CD4-positive, alpha-beta T cell (primary cell): ENCODE results near the gene ZNF700. TPM values are rescaled to one million over a fixed set of nuclear protein-coding genes. Genes with fewer than 3 reads are reported as not detected.

ENCODE experiments used
- ATAC-seq: fragments of 200-7000 bp; cut with Tn5 transposase; one replicate; pipeline ENCODE4 v1.10.0; 2022; ENCODE audit warnings: mild to moderate bottlenecking; ENCODE audit not compliant: poor library complexity
- CTCF ChIA-PET: fragments of 350-600 bp; sonication (Branson Sonifier 250); formaldehyde crosslinking; loops from one replicate; lab custom pipeline; 2021; ENCODE audit warnings: antibody characterized with exemption, inconsistent platforms; lab: Charles Lee
- POLR2A ChIA-PET: fragments of 350-600 bp; sonication (Branson Sonifier 250); formaldehyde crosslinking; loops from one replicate; lab custom pipeline; 2021; ENCODE audit warnings: antibody characterized with exemption, inconsistent platforms; lab: Charles Lee
- DNase-seq, 14 experiments: peaks; one replicate each; pipeline ENCODE4 v3.0.0-alpha.2; 2013 to 2020; ENCODE audit warnings: mixed read lengths in 2 of 14
- H3K27ac ChIP-seq, 2 donors: one replicate each; pipeline versions ENCODE4 v1.5.1 to v1.7.0; 2013; ENCODE audit warnings: low read length in 2 of 2, low read depth in 1 of 2, mild to moderate bottlenecking in 1 of 2
- H3K27me3 ChIP-seq, 2 experiments: 1 replicate in 1 of 2; 2 replicates in 1 of 2; pipeline versions ENCODE4 v1.6.1 to v1.7.0; 2013; ENCODE audit warnings: low read length in 2 of 2, control low read depth in 1 of 2, mild to moderate bottlenecking in 1 of 2, moderate library complexity in 1 of 2; ENCODE audit not compliant: insufficient read depth in 2 of 2, control insufficient read depth in 1 of 2
- H3K36me3 ChIP-seq: one replicate; pipeline ENCODE4 v1.6.1; 2013; ENCODE audit warnings: low read length, control low read depth; ENCODE audit not compliant: insufficient read depth
- H3K4me1 ChIP-seq: one replicate; pipeline ENCODE4 v1.6.1; 2013; ENCODE audit warnings: low read length, control low read depth; ENCODE audit not compliant: insufficient read depth
- H3K4me3 ChIP-seq: one replicate; pipeline ENCODE4 v1.5.1; 2013; ENCODE audit warnings: mild to moderate bottlenecking, low read length, moderate library complexity
- H3K9me3 ChIP-seq, 2 experiments: 1 replicate in 1 of 2; 2 replicates in 1 of 2; pipeline versions ENCODE4 v1.6.1 to v1.7.0; 2013; ENCODE audit warnings: low read length in 2 of 2, mild to moderate bottlenecking in 2 of 2, control low read depth in 1 of 2, moderate library complexity in 1 of 2; ENCODE audit not compliant: control insufficient read depth in 1 of 2, insufficient read depth in 1 of 2
- H3K27ac Mint-ChIP-seq: one replicate; pipeline ENCODE4 v1.8.0; 2020; ENCODE audit warnings: mixed read lengths
- H3K27me3 Mint-ChIP-seq: one replicate; pipeline ENCODE4 v1.8.0; 2021; ENCODE audit warnings: mixed read lengths
- H3K36me3 Mint-ChIP-seq: one replicate; pipeline ENCODE4 v1.8.0; 2021; ENCODE audit warnings: low read depth, mixed read lengths
- H3K4me1 Mint-ChIP-seq: one replicate; pipeline ENCODE4 v1.8.0; 2021; ENCODE audit warnings: low read depth, mixed read lengths
- H3K4me3 Mint-ChIP-seq: one replicate; pipeline ENCODE4 v1.8.0; 2020; ENCODE audit warnings: mild to moderate bottlenecking, mixed read lengths
- H3K9me3 Mint-ChIP-seq: one replicate; pipeline ENCODE4 v1.8.0; 2020; ENCODE audit warnings: mixed read lengths
- intact Hi-C, 2 experiments: fragments of 100-400 bp; cut with DNase I in 1 of 2; cut with micrococcal nuclease in 1 of 2; formaldehyde crosslinking; loops; one replicate each; pipeline versions ENCODE4 v1.15.1 to v1.9.0; 2023 to 2025; cut with DNase I, micrococcal nuclease
- total RNA-seq, 174 experiments: library from RNA in 2 of 174; stranded (reverse) in 2 of 174; gene quantifications; one replicate each; pipeline ENCODE4 v1.2.3 and lab custom pipeline; 2021 to 2026
- TF ChIP-seq, protein P1 (sequence below): fragments of 200-600 bp; IDR thresholded peaks from one replicate; pipeline ENCODE4 v1.8.0; 2022; ENCODE audit warnings: antibody characterized with exemption, mild to moderate bottlenecking

The ZNF700 gene
- total RNA-seq, 2 experiments from 2014 or later: 13.2 to 14.5 TPM

DNA sequence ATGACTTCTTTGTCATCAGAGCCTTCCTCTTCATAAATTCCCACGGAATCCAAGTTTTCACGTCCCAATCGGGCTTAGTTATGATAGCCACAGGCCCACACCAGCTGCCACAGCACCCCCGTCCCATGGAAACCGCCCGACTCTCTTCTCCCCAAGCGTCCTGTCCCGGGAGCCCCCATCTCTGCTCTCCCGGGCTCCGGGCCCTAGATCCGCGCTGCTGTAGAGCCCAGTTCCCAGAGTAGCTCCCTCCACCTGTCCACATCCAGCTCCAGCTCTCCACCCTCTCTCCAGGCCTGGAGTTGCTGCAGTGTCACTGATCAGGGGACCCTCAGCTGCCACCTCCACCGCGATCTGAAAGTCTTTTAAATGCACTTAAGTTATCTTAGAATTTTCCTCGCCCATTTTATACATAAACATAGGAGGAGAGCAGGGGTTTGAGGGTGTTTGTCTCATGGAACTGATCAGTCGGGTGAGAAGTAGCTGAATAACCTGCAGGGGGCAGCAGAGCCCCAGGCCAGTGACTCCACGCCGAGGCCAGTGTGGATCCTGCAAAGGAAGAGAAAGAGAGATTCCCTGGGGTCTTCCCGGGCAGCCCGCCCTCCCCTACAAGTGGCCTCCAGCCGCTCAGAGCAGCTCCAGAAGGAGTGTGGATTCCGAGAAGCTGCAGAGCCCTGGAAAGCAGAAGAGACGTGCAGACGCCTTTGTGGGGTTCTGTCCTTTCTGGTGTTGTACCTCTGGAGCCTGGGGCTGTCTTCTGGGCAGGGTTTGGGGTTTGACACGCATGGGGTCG lies 38.9 kb downstream of the ZNF700 start:
- Mint-ChIP-seq H3K4me3 (peak overlapping the region; percentile 95), H3K9me3 (no peaks in the 10 kb centered on the region)

GRCh38 chr19:11964496-11964857 lies 39.6 kb downstream of the ZNF700 start:
- H3K27me3 ChIP-seq: no peaks in the 10 kb centered on the region
- Mint-ChIP-seq H3K9me3 (no peaks in the 10 kb centered on the region), H3K4me3 (peak overlapping the region; percentile 95), H3K27ac (peak overlapping the region; percentile 88), H3K36me3 (peaks cover 19% of the 10 kb centered on the region), H3K4me1 (peaks cover 27% of the 10 kb centered on the region), H3K27me3 (no peaks in the 10 kb centered on the region)
- H3K4me1 ChIP-seq: peaks cover 28% of the 10 kb centered on the region
- H3K36me3 ChIP-seq: no peaks in the 10 kb centered on the region
- TF ChIP-seq, protein P1, sequence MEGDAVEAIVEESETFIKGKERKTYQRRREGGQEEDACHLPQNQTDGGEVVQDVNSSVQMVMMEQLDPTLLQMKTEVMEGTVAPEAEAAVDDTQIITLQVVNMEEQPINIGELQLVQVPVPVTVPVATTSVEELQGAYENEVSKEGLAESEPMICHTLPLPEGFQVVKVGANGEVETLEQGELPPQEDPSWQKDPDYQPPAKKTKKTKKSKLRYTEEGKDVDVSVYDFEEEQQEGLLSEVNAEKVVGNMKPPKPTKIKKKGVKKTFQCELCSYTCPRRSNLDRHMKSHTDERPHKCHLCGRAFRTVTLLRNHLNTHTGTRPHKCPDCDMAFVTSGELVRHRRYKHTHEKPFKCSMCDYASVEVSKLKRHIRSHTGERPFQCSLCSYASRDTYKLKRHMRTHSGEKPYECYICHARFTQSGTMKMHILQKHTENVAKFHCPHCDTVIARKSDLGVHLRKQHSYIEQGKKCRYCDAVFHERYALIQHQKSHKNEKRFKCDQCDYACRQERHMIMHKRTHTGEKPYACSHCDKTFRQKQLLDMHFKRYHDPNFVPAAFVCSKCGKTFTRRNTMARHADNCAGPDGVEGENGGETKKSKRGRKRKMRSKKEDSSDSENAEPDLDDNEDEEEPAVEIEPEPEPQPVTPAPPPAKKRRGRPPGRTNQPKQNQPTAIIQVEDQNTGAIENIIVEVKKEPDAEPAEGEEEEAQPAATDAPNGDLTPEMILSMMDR: no peak
- H3K27ac ChIP-seq: peak overlapping the region; percentile 71 to 83
- CTCF ChIA-PET: interaction anchor here (0.6 to 4.1 kb wide), 11 partner anchors 21 to 299 kb away, joined by 3 to 69 read pairs (median 4); partner anchors contain the start of genes ZNF20 and ZNF878
- intact Hi-C loops: loop anchor here (1.0 to 10.0 kb wide), 7 partner anchors 24 to 177 kb away; partner anchors contain the start of gene ZNF878 (in 1 of the 2)
- H3K9me3 ChIP-seq: peaks cover 0 to 5% of the 10 kb centered on the region in 2 experiments
- POLR2A ChIA-PET: interaction anchor here (0.8 to 2.8 kb wide), 9 partner anchors 11 to 827 kb away, joined by 3 to 61 read pairs (median 4); partner anchors contain the start of genes JUNB, ZNF136, ZNF20 and ZNF491
- ATAC-seq (peak; percentile 11), DNase-seq (peak in 1 of 14 experiments; percentile 2)
- peak overlapping the region; percentile 67 for H3K4me3 ChIP-seq

More for the DNA sequence above, 38.9 kb downstream of the ZNF700 start:
- intact Hi-C loops: loop anchor here (1.0 to 10.0 kb wide), 7 partner anchors 25 to 178 kb away; partner anchors contain the start of gene ZNF878 (in 1 of the 2)
- DNase-seq (peak; percentile 57 to 86 (median 68)), ATAC-seq (peak; percentile 39)
- Histone ChIP-seq H3K9me3 (peaks cover 0 to 5% of the 10 kb centered on the region in 2 experiments), H3K4me1 (peaks cover 28% of the 10 kb centered on the region), H3K27me3 (no peaks in the 10 kb centered on the region), H3K36me3 (no peaks in the 10 kb centered on the region), H3K27ac (peak overlapping the region in 1 of 2 donors; percentile 71), H3K4me3 (peak overlapping the region; percentile 67)
- peaks cover 21% of the 10 kb centered on the region for H3K36me3 Mint-ChIP-seq
- peaks cover 27% of the 10 kb centered on the region for H3K4me1 Mint-ChIP-seq
- POLR2A ChIA-PET: interaction anchor here (1.0 to 2.8 kb wide), 6 partner anchors 10 to 176 kb away, joined by 3 to 61 read pairs (median 5); partner anchors contain the start of genes ZNF20, ZNF491 and ZNF700
- peak overlapping the region; percentile 88 for H3K27ac Mint-ChIP-seq
- H3K27me3 Mint-ChIP-seq: no peaks in the 10 kb centered on the region
- CTCF ChIA-PET: interaction anchor here (0.5 to 4.1 kb wide), 15 partner anchors 12 to 1230 kb away, joined by 3 to 69 read pairs (median 4); partner anchors contain the start of genes ZNF20 and ZNF878
- TF ChIP-seq, protein P1: peak; percentile 82

DNA sequence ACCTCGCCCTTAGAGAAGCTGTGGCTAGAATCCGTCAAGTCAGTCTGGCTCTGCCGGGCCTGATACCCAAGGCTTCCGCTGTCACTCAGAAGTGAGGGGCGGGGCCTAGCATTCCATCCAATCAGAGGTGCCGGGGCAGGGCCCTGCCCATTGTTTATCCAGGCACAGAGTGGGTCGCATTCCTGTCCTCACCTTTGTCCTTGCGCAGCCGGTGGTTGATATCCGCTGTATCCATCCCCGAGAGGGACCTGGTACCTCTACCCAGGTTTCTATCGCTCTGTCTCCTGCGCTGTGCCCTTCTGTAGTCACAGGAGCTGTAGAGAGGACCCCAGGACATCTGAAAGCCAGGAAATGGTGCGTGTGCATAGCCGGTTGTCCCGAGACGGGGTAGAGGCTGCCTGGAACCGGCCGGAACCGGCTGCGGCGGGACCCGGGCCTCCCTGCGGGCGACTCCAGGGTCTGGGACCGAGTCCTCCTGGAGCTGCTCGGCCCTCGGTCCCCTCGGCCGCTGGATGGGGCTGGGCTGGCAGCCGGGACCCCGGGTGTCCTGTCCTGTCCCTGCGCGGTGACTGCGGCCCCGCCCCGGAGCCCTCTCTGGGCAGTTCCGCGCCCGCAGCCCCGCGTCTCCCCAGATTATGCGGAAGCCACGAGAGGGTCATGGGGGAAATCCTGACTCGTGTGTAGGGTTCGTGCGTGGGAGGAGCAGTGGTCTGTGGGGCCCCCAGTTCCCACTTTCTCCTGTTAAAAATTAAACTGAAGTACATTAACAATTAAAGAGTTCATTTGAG lies 40.1 kb downstream of the ZNF700 start, which contains the start of gene ZNF763:
Gene ZNF763, plus strand, starts transcription at position 183 of the 788 bp plus-strand sequence. Its CDS starts 169 bp downstream, at position 352.
- H3K27ac Mint-ChIP-seq: peak within 1 kb of the TSS; percentile 88
- POLR2A ChIA-PET: interaction anchor here (0.7 to 2.8 kb wide), 8 partner anchors 9 to 826 kb away, joined by 3 to 61 read pairs (median 4); partner anchors contain the start of genes JUNB, ZNF136, ZNF563 and ZNF700
- Histone ChIP-seq H3K4me3 (peak within 1 kb of the TSS; percentile 67), H3K9me3 (peaks cover 0 to 3% of the 10 kb centered on the region in 2 experiments), H3K27ac (peak within 1 kb of the TSS; percentile 80 to 83), H3K4me1 (peaks cover 28% of the 10 kb centered on the region), H3K36me3 (no peaks in the 10 kb centered on the region), H3K27me3 (no peaks in the 10 kb centered on the region)
- no peaks in the 10 kb centered on the region for H3K9me3 Mint-ChIP-seq
- DNase-seq (peak; percentile 80 to 95 (median 86)), ATAC-seq (peak; percentile 93)
- H3K27me3 Mint-ChIP-seq: no peaks in the 10 kb centered on the region
- peak within 1 kb of the TSS; percentile 95 for H3K4me3 Mint-ChIP-seq
- H3K4me1 Mint-ChIP-seq: peaks cover 27% of the 10 kb centered on the region
- peaks cover 16% of the 10 kb centered on the region for H3K36me3 Mint-ChIP-seq
- CTCF ChIA-PET: interaction anchor here (0.6 to 4.1 kb wide), 9 partner anchors 20 to 300 kb away, joined by 3 to 69 read pairs (median 10); partner anchors contain the start of gene ZNF20
- intact Hi-C loops: loop anchor here (1.0 to 10.0 kb wide), 7 partner anchors 23 to 176 kb away; partner anchors contain the start of gene ZNF878 (in 1 of the 2)
- TF ChIP-seq, protein P1: no peak
